Measurements from ENCODE around the gene IQGAP3.

GRCh38 chr1:156592158-156592909, 20.0 kb upstream of the IQGAP3 start:
- TF ChIP-seq CTCF (IDR thresholded peaks at IDR 0.05) (no peak), POLR2A (IDR thresholded peaks at IDR 0.05) (no peak)

Data from body of pancreas (tissue), 4 donors.